Stimulated activated naive CD4-positive, alpha-beta T cell (primary cell): ENCODE measurements around the gene HYLS1.
A peak's percentile ranks its signal among the peaks of the same experiment; 100 is the strongest.
"Not testable (repeated sequence)": the region's sequence is repeated elsewhere in the genome, so short reads cannot be mapped to it uniquely, and the experiment has no call there.

Experiments used
- DNase-seq, 6 experiments: peaks; one replicate each; lab custom pipeline; 2025; lab: John Stamatoyannopoulos, UW

Gene HYLS1, protein sequence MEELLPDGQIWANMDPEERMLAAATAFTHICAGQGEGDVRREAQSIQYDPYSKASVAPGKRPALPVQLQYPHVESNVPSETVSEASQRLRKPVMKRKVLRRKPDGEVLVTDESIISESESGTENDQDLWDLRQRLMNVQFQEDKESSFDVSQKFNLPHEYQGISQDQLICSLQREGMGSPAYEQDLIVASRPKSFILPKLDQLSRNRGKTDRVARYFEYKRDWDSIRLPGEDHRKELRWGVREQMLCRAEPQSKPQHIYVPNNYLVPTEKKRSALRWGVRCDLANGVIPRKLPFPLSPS

DNA sequence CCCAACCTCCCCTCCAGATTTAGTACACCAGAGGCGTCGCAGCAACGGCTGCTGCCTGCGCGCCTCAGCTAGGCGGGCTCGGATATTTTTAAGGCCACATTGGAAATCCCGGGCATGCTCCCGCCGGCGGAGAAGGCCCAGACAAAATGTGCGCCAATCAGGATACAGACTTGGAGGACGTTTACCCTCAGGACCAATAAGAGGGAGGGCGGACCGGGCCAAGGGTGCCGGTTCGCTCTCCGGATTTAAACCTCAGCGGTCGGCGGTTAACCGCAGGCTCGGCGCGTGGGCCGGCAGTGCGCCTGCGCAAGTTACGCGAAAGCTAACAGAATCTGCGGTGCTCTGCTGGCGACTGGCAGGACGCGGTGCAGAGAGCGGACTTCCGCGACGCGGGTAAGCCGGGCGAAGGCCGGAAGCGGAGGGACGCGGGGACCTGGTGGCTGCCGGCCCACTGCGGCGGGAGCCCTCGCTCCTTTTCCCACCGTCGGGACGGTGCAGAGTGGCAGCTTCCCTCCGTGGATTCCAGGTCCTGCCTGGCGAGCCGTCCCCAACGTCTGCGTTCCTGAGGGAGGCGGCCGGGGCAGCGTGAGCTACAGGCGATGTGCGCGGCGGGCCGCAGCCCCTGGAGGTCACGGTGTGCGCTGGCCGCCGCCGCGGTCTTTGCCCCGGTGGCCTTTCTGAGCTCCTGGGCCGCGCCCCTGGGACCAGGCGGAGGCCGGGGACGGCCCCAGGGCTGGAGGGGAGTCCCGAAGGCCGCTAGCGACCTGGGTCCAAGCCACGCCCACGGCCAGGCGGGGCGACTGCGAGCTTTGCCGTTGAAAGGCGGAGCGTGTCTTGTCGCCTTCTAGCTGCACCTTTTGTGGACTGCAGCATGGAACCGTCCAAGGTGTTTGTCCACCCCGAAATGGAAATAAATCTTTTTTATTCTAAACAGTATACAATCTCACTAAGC lies at the start of gene HYLS1:
Gene HYLS1, plus strand, starts transcription at position 296 of the 952 bp plus-strand sequence. CDS start 11,701 bp downstream, outside the sequence.
- peak; percentile 90 to 93 (median 91) for DNase-seq

DNA sequence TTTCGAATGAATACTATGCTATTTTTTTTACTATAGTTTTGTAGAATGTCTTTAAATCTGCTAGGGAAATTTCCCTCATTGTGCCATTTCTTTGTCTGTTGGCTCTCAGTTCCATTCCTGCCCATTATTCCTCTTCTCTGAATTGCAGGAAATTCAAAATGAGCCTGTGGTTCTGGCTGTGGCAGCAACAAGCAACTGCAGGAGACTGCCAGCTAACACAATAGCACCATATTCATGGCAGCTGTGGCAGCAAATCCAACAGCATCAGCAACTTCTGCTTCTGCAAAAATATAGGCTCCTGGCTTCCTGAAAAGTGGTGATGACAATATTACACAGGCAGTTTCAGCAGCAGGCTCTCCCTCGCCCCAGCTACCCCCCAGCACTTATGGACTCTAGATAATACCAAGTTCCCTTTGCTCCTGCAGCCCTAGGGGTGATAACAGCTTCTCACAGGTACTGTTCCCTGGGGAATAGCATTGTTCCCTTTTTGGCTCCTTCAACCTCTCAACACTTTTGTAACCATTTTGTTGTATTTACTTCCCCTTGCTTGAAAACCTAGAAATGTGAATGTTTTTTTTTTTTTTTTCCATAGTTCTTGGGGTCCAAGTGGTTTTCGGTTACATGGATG lies 45.0 kb upstream of the HYLS1 start:
- no peak for DNase-seq

DNA sequence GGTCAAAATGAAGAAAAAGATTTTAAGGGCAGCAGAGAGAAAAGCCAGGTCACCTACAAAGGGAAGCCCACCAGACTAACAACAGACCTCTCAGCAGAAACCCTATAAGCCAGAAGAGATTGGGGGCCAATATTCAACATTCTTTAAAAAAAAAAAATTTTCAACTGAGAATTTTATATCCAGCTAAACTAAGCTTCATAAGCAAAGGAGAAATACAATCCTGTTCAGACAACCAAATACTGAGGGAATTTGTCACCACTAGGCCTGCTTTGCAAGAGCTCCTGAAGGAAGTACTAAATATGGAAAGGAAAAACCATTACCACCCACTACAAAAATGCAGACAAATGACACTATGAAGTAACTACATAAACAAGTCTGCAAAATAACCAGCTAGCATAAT lies 41.3 kb upstream of the HYLS1 start:
- no peak for DNase-seq

DNA sequence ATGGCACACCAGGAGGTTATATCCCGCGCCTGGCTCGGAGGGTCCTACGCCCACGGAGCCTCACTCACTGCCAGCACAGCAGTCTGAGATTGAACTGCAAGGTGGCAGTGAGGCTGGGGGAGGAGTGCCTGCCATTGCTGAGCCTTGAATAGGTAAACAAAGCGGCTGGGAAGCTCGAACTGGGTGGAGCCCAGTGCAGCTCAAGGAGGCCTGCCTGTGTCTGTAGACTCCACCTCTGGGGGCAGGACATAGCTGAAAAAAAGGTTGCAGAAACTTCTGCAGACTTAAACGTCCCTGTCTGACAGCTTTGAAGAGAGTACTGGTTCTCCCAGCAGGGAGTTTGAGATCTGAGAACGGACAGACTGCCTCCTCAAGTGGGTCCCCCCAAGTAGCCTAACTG lies 29.8 kb upstream of the HYLS1 start:
- not testable (repeated sequence) for DNase-seq

DNA sequence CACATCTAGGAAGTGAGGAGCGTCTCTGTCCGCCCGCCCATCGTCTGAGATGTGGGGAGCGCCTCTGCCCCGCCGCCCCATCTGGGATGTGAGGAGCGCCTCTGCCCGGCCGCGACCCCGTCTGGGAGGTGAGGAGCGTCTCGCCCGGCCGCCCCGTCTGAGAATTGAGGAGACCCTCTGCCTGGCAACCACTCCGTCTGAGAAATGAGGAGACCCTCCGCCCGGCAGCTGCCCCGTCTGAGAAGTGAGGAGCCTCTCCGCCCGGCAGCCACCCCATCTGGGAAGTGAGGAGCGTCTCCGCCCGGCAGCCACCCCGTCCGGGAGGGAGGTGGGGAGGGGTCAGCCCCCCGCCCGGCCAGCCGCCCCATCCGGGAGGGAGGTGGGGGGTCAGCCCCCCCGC lies 24.7 kb upstream of the HYLS1 start:
- not testable (repeated sequence) for DNase-seq

DNA sequence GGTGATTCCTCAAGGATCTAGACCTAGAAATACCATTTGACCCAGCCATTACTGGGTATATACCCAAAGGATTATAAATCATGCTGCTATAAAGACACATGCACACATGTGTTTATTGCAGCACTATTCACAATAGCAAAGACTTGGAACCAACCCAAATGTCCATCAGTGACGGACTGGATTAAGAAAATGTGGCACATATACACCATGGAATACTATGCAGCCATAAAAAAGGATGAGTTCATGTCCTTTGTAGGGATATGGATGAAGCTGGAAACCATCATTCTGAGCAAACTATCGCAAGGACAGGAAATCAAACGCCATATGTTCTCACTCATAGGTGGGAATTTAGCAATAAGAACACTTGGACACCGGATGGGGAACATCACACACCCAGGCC lies 22.1 kb upstream of the HYLS1 start:
- DNase-seq: not testable (repeated sequence)

DNA sequence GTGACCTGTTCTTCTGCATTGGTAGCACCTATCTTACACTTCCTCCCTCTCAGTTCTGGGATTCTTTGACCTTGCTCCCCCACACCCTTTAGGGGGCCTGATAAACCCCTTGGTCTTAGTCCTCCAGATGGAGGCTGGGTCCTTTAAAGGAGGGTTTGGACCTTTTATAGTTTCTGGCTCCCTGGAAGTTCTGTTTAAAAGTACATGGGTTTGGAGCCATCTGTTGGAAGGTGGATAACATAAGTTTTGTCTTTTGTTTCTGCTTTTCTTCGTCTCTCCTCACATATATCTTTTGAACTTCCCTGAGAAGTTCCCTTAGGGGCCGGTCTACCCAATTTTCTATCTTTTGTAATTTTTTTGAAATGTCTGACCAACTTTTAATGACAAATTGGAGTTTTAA lies 17.9 kb upstream of the HYLS1 start:
- peak in 1 of 6 experiments; percentile 2 for DNase-seq

DNA sequence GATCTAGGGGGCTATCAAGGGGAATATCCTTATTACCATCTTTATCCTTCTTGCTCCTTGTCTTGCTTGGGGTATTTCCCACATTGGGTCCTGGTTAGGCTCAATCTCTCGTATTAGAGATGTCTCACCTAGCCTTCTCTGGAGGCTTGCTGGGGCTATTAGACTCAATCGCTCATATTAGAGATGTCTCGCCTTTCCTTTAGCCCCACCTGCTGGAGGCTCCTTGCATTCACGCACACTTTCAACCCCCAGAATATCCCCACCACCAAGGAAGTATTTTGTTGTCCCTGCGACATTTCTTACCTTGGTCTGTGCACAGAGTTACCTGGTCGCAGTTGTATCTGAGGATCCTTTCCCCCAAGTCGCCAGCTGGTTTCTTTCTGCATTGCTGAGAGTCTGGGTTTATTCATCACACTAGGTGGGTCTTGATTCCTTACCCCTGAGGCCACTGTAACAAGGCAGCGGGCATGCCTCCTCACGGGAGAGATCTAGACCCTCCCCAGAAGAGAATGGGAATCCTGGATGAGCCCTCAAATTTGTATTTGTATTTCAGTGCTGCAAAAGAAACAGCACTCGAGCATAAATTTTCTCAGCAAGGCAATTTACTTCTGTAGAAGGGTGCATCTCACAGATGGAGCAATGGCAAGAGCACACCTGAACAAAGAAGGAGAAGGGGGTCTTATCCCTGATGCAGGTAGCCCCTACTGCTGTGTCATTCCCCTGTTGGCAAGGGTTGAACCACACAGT lies 15.9 kb upstream of the HYLS1 start:
- peak in 2 of 6 experiments; percentile 4 to 34 for DNase-seq

DNA sequence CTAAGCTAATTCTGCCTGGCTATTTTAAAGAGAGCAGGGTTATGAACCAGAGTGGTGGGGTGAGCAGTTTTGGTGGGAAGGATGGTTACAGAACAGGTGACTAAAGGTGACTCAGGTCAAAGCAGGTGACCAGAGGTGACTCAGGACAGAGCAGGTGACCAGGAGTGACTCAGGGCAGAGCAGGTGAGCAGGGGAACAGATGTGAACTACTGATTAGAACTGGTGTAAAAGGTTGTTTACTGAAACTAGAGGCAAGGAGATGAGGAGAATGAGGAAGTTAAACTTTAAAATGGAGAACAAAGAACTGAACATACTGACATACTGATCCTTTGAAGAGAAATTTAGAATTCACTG lies 15.4 kb upstream of the HYLS1 start:
- no peak for DNase-seq

DNA sequence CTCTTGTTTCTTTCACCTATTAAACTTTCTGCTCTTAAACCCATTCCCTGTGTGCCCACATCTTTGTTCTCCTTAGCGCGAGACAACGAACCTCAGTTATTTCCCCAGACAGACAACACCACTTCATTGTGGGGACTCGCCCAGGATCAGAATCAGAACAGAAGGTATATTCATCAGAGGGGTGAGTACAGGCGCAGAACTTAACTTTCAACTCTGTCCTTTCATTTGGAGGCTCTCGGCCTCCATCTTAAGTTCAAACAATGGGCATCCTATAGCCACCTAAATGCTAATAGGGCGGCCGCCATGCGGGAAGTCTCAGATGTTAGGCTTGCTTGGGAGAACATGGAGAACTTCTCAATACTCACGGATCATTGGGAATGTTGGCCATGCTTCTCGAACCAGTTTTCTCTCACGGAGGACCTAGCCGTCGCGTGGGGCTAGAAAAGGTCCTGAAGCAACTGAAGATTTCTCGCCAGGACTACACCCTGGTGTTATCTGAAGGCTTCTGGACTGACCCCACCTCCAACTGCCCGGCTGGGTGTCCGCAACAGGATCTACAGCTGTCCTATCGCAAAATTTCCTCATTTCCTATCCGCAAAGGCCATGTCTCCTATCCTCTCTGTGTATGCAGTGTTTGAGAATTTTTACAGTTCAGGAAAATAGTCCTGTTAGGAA lies 13.4 kb upstream of the HYLS1 start:
- DNase-seq: no peak

DNA sequence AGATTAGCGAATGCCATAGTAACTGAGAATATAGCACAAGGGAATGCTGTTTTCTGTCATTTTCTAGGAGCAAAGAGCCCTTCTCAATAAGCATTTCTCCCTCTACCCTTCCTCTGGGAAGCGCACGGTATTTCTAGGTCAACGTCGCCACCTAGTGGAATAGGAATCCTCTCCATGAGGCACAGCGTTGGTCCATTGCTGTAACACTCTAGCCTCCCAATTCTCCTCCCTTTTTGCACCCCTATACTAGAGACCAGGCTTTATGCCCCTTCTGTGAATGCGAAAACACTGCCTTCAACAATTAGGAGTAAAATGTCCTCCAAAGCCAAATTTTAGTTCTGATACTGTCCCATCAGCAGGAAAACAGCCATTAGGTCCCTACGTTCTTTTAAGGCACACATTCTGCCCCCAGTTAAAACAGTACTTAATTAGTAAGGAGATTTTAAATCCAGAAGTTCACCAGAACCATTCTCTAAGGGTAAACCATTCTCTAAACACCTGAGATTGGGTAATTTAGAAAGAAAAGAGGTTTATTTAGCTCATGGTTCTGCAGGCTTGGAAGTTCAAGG lies 12.8 kb upstream of the HYLS1 start:
- peak in 3 of 6 experiments; percentile 3 to 47 (median 27) for DNase-seq

DNA sequence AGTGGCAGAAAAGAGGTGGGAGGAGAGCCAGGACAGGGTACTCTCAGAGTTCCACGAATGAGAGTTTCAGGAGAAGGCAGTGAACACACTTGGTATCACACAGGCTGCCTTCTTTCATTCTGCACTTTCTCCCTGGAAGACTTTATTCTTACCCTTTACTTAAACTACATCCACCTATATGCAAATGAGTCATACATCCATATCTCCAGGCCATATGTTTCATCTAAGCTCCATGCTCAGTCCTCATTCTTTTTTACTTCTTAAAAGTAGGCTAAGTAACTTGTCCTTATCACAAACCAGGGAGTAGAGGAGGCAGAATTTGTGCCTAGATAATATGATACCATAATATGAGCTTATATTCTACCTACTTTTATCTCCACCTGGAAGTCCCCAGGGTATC lies 6.2 kb upstream of the HYLS1 start:
- DNase-seq: no peak

DNA sequence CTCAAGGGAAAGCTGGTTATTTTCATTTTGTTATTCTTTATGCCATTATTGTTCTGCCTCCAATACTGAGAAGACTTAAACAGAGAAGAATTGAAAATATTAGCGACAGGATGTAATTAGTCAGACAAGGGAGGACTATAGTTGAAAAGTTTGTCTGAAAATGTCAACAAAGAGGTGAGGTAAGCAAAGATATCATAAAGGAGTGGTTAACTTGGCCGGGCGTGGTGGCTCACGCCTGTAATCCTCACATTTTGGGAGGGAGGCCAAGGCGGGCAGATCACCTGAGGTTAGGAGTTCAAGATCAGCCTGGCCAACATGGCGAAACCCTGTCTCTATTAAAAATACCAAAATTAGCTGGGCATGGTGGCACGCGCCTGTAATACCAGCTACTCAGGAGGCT lies 4.1 kb upstream of the HYLS1 start:
- DNase-seq: no peak

DNA sequence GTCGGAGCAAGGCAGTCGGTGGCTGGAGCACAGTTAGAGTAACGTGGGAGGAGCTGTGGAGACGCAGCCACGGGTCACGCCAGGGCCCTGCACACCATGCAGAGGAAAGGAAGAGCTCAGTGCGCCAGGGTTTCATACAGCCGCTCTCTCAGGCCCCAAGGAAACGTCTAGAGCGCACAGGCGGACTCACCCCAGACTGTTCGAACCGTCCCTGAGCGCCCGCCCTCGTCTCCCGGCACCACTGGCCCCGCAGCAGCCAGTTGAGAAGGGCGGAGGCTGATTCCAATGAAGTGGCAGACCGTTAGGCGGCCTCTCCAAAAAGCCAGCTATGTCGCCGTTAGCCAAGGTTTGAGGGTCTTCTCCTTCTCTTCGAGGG lies 483 bp upstream of the HYLS1 start:
- DNase-seq: peak in 2 of 6 experiments; percentile 49

DNA sequence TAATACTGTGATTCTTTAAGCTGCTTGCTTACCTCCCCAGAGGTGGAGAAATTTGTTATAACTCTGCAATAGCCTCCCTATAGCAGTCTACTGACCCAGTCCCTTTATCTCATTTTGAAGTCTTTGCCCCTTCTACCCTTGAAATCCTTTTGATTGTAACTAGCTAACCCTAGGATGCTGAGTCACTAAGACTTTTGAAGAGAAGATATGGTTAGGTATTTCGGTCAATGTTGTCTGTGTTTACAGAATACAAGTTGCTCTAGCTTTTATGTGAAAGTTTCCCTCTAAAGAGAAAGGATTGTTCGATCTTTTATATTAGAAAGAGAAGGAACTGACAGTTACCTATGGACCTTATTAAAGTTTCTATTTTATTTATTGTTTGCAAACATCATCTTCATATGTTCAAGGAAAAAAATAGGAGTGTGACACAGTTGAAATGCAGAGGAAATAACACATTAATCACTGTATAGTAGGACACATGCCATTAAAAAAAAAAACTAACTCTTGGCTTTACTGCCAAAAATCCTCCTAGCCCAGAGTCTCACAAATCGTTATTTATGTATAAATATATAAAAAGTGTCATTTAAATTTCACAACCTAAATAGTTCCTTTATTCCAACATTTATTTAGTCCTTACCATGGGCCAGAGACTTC lies 3.1 kb downstream of the HYLS1 start:
- DNase-seq: no peak

DNA sequence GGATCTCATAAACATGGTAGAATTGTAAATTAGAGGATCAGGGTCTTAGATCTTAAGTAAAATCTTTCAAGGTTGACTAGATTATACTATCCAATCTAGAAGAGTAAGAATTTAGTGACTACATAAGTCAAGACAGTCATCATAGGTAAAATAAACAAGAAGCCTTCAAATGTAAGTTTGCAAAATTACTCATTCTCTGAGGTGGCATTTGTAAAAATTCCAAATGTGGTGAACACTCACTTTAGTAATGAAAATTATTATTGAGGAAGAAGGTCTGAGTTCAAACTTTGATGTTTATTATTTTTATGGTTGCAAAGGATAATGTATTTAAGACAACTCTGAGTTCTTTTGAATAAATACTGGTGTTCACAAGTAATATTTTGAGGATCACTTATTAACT lies 4.6 kb downstream of the HYLS1 start:
- no peak for DNase-seq

DNA sequence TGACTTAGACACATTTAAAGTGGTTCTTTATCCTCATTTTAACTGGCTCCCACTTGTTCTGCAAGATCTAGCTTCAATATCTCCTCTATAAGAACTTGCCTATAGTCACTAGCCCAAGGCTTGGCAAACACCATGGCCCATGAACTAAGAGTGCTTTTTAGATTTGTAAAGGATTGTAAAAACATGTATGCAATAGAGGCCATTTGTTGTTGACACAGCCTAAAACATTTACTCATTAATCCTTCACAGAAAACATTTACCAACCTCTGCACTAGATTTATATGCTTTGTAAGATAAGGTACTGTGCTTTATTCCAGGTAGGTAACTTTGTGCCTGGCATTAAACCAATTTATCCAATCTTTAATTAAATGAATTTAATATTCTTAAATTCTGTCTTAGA lies 5.5 kb downstream of the HYLS1 start:
- DNase-seq: no peak

DNA sequence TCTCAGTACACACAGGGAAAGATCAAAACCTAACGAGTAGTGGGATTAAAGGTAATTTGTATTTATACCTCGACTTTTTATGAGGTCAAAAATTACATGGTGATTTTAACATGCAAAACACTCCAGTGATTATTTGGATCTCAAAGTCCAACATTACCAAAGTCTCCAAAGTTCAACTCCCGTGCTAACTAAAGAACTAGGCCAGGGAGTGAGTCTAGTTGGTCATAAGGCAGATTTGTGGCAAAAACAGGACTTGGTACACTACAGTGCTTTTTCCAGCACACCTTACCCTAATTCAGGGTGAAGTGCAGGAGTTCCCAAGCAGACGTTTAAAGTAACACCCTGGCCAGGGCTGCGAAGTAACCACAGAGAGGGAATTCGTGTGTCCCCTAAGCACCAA lies 14.4 kb downstream of the HYLS1 start:
- DNase-seq: no peak

DNA sequence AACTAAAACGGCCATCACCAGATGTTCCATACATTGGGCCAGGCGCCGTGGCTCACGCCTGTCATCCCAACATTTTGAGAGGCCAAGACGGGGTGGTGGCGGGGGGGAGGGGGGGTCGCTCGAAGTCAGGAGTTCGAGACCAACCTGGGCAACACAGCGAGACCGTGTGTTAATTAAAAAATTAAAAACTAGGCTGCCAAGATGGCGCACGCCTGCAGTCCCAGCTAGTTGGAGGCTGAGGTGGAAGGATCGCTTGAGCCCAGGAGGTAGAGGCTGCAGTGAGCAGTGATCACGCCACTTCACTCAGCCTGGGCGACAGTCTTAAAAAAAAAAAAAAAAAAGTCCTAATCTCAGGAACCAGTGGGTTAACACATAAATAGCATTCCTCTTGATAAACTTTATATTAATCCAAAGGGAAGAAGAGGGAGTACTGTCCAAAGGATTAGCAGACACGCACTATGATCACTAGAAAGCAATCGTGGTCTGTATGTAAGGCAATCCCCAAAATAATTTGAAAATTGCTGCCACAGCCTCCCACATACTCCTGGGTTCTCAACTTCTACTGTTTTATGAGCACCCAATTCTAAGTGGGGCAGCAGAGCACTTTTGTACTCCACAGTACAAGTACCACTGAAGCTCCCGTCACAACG lies 14.9 kb downstream of the HYLS1 start:
- DNase-seq: no peak
